HTERT RPE-1 (cell line): ENCODE measurements around the gene PNPLA7.

ENCODE experiments used
- in situ Hi-C: fragments of 300-500 bp; cut with MboI; formaldehyde crosslinking; loops from 4 replicates; pipeline ENCODE4 v1.14.3; 2020; ENCODE audit warnings: low sequenced_read_pairs

PNPLA7 gene

GRCh38 chr9:137462986-137463930, 86.9 kb downstream of the PNPLA7 start:
- in situ Hi-C loops, result no loop called here

- in situ Hi-C loops, result no loop called here
Measured at GRCh38 chr9:137462396-137462985, 87.7 kb downstream of the PNPLA7 start.

DNA sequence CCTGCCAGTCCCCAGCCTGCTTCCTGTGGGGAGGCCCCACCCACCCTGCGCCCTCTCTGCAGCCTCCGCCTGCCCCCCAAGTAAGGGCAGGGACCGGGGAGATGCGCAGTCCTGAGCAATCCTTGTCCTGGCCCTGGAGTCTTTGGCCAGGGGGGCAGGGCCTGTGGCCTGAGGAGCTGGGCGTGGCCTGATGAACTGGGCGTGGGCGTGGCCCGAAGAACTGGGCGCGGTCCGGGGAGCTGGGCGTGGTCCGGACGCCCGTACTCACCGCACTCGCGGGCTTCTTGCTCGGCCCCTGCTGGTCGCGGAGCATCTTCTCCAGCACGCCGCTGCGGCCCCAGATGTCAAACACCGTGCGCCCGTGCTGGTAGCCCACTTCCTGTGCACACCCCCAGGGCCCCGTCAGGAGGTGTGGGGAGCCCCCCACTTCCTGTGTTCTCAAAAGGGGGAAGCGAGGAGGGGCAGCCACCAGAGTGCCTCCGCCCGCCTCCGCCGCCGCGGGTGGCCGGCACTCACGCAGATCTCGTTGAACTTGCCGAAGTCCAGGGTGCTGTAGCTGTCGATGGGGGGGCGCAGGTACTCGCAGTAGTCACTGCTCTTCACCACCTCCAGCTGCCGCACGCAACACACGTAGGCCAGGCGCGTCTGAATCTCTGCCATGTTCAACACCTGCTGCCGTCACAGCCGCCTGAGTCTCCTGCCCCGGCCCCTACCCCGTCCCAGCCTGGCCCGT, 88.4 kb downstream of the PNPLA7 start:
- in situ Hi-C loops, result no loop called here

DNA sequence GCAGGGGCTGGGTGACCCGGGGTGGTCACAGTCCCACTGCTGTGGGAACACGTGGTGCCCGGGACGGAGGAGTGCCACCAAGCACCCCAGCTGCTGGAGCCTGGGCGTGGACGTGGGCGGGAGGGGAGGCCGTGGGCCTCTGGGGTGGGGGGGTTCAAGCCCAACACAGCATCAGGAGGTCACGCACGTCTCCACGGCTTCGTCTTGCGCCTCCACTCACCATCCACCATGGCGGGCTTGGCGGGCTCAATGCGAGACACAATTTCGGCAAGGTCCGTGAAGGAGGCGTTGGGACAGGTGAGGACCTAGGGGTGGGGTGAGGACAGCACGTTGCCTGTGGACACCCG, 88.9 kb downstream of the PNPLA7 start:
- in situ Hi-C loops, result no loop called here

- in situ Hi-C loops, result no loop called here
Measured at GRCh38 chr9:137460363-137461315, 89.6 kb downstream of the PNPLA7 start.

DNA sequence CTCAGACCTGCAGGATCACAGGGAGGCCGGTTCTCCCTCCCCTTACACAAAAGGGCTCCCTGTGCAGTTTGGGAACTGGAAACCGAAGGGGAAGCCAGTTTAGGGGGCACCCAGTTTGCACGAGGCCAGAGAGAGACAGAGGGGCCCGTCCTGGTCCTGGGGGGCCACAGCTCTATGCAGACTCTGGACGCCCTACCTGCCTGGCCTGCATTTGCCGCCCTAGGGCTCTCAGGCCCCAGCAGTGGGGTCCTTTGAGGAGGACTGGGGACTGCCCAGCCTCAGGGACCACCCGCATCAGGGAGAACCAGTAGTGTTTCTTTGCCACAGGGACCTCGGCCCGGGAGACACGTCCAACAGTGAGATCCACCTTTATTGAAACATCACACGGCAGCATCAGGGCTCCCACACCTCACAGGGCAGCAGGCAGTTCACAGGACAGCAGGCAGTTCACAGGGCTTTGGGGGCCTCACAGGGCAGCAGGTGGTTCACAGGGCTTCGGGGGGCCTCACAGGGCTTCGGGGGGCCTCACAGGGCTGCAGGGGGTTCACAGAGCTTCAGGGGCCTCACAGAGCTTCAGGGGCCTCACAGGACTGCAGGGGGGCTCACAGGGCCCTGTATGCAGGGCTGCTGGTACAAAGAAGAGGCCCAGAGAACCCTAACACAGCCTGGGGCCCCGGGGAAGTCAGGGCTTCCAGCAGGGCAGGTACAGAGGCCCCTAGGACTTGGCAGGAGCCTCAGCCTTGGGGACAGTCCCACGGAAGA, 90.4 kb downstream of the PNPLA7 start:
- in situ Hi-C loops, result no loop called here

DNA sequence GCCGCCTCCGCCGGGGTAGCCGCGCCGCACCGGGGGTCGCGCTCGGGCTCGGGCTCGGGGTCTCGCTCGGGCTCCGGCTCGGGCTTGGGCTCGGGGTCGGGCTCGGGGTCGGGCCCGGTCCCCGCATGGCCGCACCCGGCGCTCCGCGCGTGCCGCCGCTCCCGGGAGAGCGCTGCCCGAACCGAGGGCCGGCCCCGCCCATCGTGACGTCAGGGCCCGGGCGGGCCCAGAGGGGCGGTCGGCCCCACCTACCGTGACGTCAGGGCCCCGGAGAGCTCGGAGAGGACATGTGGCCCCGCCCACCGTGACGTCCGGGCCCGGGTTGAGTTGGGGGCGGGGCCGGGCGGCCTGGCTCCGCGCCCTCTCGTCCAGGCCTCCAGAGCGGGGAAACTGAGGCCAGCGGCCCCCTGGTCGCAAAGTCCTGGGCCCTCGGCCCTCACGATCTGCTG, 91.0 kb downstream of the PNPLA7 start, which contains the start of gene NSMF:
Gene NSMF (minus strand): TSS at position 183 of the 449 bp plus-strand sequence. CDS start 232 bp downstream, outside the sequence.
- in situ Hi-C loops, result no loop called here

- in situ Hi-C loops, result no loop called here
Measured at GRCh38 chr9:137458194-137459151, 91.7 kb downstream of the PNPLA7 start.

- in situ Hi-C loops, result no loop called here
Measured at GRCh38 chr9:137457406-137458193, 92.6 kb downstream of the PNPLA7 start.

DNA sequence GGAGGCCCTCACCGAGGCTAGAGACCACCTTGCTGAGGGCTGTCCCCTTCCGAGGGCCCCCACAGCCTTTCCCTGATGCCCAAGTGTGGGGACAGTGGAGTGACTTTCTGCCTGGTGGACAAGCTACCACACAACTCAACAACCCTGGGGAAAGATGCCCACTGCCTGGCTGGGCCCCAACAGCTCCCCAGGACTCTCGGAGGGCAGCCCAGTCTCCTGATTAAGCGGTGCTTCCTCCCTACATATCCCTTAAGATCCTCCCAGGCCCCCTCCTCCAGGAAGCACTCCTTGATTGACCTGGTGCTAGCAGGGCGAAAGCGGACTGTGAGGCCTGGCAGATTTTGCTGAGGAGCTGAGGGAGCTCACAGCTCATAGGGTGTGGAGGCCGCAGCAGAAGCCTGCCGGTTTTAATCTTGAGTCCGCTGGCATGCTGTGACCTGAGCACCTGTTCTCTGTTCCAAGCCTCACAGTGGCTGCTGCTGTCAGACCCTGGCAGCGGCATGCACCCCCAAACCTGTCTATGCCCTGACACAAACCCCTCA, 93.3 kb downstream of the PNPLA7 start:
- in situ Hi-C loops, result no loop called here

DNA sequence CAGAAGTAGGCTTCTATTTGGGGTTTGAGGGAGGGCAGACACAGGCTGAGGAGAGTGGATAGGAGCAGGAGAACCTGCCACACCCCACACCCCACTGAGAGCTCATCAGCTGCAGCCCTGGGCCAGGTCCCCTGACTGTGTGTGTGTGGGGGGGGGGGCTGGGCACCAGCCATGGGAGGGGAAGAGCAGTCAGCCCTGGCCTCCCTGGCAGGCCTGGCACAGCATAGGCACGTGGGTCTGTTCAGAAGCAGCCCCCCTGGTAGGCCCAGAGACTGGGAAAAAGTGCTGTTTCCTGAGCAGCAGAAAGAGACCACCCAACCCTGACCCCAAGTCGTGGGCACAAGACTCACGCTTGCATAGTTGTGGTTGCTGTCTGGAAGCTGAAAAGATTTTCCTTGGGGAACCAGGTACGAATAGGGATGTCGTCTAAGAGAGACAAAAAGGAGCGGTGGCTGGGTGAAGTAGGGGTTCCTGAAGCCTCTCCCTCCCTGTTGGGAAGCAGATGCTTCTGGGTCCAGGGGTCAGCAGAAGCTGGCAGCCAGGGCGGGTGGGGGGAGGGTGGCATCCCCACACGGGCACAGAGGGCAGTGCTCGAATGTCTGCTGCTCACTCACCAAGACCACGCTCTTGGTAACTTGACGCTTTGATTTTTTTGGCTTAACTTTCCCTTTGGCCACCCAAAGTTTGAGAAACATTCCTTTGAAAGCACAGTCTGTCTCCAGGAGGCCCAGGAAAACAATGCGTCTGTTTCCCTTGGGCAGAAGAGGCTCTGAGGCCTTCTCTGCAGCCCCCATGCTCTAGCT, 93.9 kb downstream of the PNPLA7 start:
- in situ Hi-C loops, result no loop called here

DNA sequence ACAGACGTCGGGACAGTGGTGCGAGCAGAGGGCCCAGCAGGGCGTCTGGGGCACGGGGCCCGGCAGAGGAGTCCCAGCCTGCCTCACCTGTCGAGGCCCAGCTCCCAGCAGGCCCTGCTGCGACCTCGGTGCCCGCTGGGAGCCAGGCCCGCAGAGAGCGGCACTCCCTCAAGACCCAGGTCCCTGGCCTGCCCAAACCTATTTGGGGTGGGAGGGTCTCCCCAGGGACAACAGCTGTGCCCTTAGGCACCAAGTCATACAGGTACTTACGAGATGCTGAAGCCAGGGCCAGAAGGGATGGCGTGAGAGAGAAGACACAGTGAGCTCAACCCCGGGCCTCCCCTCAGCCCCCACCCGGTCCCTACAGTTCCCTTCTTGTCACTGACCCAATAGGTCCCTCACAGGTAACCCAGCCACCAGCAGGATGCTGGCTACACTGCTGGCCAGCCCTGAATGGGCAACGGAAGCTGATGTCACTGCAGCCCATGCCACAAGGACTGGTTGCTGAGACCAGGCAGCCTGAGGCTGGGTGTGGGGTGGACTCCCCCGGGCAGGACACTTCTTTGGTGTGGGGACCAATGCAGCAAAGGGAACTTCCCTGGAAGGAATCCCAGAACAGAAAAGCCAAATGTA, 94.7 kb downstream of the PNPLA7 start:
- in situ Hi-C loops, result no loop called here

DNA sequence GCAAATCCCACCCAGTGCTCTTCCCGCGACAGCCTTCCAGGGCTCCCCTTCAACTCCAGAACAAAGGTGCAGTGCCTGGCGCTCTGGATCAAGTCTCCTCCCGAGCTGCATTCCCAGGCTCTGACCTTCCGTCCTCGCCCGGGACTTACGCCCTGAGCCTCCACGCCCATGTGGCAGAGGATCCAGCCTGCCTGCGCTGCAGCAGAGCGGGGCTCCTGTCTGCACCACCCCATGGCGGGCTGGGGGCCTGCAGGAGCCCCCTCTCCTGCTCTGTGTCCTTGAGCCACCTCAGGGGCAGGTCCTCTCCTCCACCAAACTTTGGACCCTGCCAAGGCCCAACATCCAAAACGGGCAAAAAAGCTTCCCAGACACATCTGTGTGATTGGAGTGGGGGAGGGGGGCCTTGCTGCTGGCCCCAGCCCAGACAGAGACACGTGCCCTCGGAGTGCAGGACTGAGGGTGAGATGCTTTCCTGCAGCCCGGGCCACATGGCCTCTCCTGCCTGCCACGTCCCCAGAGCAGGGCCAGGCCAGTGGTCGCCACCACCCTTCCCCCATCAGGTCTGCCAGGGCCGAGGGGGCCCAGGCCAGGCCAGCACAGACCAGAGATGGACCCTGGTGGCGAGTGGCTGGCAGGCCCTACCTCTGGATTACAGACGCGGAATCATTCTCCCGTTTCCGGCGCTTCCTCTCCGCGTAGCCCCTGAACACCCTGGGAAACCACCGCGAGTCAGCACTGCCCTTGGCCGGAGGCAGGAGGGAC, 95.4 kb downstream of the PNPLA7 start:
- in situ Hi-C loops, result no loop called here

DNA sequence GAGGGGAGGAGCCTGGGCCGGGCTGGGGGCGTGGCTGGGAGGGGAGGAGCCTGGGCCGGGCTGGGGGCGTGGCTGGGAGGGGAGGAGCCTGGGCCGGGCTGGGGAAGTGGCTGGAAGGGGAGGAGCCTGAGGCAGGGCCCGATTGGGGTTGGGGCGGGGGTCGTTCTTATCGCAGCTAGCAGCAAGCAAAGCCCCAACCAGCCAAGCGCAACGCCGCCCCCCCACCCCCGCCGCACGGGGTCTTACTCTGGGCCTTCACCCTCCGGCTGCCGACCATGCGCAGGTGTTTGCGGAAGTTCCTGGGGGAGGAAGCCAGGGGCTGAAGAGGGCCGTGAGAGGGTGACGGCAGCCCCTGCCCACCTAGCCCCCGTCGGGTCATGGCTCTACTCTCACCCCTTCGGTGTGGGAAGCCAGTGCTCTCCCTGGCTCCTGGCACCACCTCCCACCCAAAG, 96.0 kb downstream of the PNPLA7 start:
- in situ Hi-C loops, result no loop called here

- in situ Hi-C loops, result no loop called here
Measured at GRCh38 chr9:137453643-137454081, 96.5 kb downstream of the PNPLA7 start.
